ENCODE measurements around the gene SYK. TPM values are rescaled to one million over a fixed set of nuclear protein-coding genes. Genes with fewer than 3 reads are reported as not detected.

The SYK gene
- total and polyA plus RNA-seq, 2 experiments from 2014 or later: 4.9 to 5.1 TPM

GRCh38 chr9:90772386-90772785 is 29.2 kb upstream of the SYK start:
- Histone ChIP-seq H3K4me3 (no peak overlapping the region), H4K20me1 (ENCODE audit: insufficient read depth, poor library complexity, severe bottlenecking) (no peaks in the 10 kb centered on the region), H3K79me2 (no peaks in the 10 kb centered on the region), H3K4me2 (no peak overlapping the region), H3K27me3 (no peaks in the 10 kb centered on the region), H3K36me3 (replicated peaks; ENCODE audit: insufficient read depth, low read depth) (no peaks in the 10 kb centered on the region), H3K9me2 (replicated peaks; ENCODE audit: insufficient read depth) (no peaks in the 10 kb centered on the region), H3K4me1 (ENCODE audit: insufficient read depth) (no peaks in the 10 kb centered on the region), H3K27ac (no peak overlapping the region), H2AFZ (no peak overlapping the region), H3K9me3 (ENCODE audit: low read depth) (no peaks in the 10 kb centered on the region)
- TF ChIP-seq CTCF (IDR thresholded peaks at IDR 0.05; ENCODE audit: poor library complexity) (no peak), EZH2phosphoT487 (IDR thresholded peaks at IDR 0.05; ENCODE audit: low read depth, severe bottlenecking, unreplicated experiment) (no peak), EZH2 (IDR thresholded peaks at IDR 0.05; ENCODE audit: borderline replicate concordance) (no peak)
- no peak for DNase-seq (ENCODE audit: low spot score)
- WGBS (ENCODE audit: low lambda C conversion rate, missing lambda C conversion rate): 95% methylated on average over 1 of the region's 1 CpG

- Histone ChIP-seq H3K79me2 (no peaks in the 10 kb centered on the region), H3K4me1 (ENCODE audit: insufficient read depth) (no peaks in the 10 kb centered on the region), H3K27me3 (no peaks in the 10 kb centered on the region), H4K20me1 (ENCODE audit: insufficient read depth, poor library complexity, severe bottlenecking) (no peaks in the 10 kb centered on the region), H3K9me3 (ENCODE audit: low read depth) (no peaks in the 10 kb centered on the region), H3K4me3 (no peak overlapping the region), H3K36me3 (replicated peaks; ENCODE audit: insufficient read depth, low read depth) (no peaks in the 10 kb centered on the region), H3K4me2 (no peak overlapping the region), H3K9me2 (replicated peaks; ENCODE audit: insufficient read depth) (no peaks in the 10 kb centered on the region), H2AFZ (no peak overlapping the region), H3K27ac (no peak overlapping the region)
- WGBS (ENCODE audit: low lambda C conversion rate, missing lambda C conversion rate): 89% methylated on average over 1 of the region's 1 CpG
- TF ChIP-seq CTCF (IDR thresholded peaks at IDR 0.05; ENCODE audit: poor library complexity): peak; percentile 54
- TF ChIP-seq EZH2 (IDR thresholded peaks at IDR 0.05; ENCODE audit: borderline replicate concordance): no peak
- DNase-seq (ENCODE audit: low spot score): peak; percentile 52
These were observed 28.0 kb upstream of the SYK start for GRCh38 chr9:90773617-90774016.

- DNase-seq (ENCODE audit: low spot score): no peak
- H3K4me2 ChIP-seq: no peak overlapping the region
- no peak overlapping the region for H2AFZ ChIP-seq
- H3K79me2 ChIP-seq: no peaks in the 10 kb centered on the region
- TF ChIP-seq CTCF (IDR thresholded peaks at IDR 0.05; ENCODE audit: poor library complexity) (no peak), EZH2 (IDR thresholded peaks at IDR 0.05; ENCODE audit: borderline replicate concordance) (no peak), EZH2phosphoT487 (IDR thresholded peaks at IDR 0.05; ENCODE audit: low read depth, severe bottlenecking, unreplicated experiment) (no peak)
- no peaks in the 10 kb centered on the region for H4K20me1 ChIP-seq (ENCODE audit: insufficient read depth, poor library complexity, severe bottlenecking)
- no peak overlapping the region for H3K4me3 ChIP-seq
- no peak overlapping the region for H3K27ac ChIP-seq
- H3K9me3 ChIP-seq (ENCODE audit: low read depth): no peaks in the 10 kb centered on the region
- 94% methylated on average over 3 of the region's 3 CpGs for WGBS (ENCODE audit: low lambda C conversion rate, missing lambda C conversion rate)
- H3K36me3 ChIP-seq (replicated peaks; ENCODE audit: insufficient read depth, low read depth): no peaks in the 10 kb centered on the region
- H3K27me3 ChIP-seq: no peaks in the 10 kb centered on the region
- H3K4me1 ChIP-seq (ENCODE audit: insufficient read depth): no peaks in the 10 kb centered on the region
- H3K9me2 ChIP-seq (replicated peaks; ENCODE audit: insufficient read depth): no peaks in the 10 kb centered on the region
These were observed 27.5 kb upstream of the SYK start for GRCh38 chr9:90774071-90774470.

- WGBS (ENCODE audit: low lambda C conversion rate, missing lambda C conversion rate): 89% methylated on average over 3 of the region's 3 CpGs
- DNase-seq (ENCODE audit: low spot score): no peak
- no peaks in the 10 kb centered on the region for H4K20me1 ChIP-seq (ENCODE audit: insufficient read depth, poor library complexity, severe bottlenecking)
- H2AFZ ChIP-seq: no peak overlapping the region
- H3K9me2 ChIP-seq (replicated peaks; ENCODE audit: insufficient read depth): no peaks in the 10 kb centered on the region
- no peak overlapping the region for H3K27ac ChIP-seq
- H3K36me3 ChIP-seq (replicated peaks; ENCODE audit: insufficient read depth, low read depth): no peaks in the 10 kb centered on the region
- no peaks in the 10 kb centered on the region for H3K4me1 ChIP-seq (ENCODE audit: insufficient read depth)
- H3K27me3 ChIP-seq: no peaks in the 10 kb centered on the region
- H3K79me2 ChIP-seq: no peaks in the 10 kb centered on the region
- no peak overlapping the region for H3K4me2 ChIP-seq
- no peaks in the 10 kb centered on the region for H3K9me3 ChIP-seq (ENCODE audit: low read depth)
- no peak overlapping the region for H3K4me3 ChIP-seq
- no peak for TF ChIP-seq EZH2phosphoT487 (IDR thresholded peaks at IDR 0.05; ENCODE audit: low read depth, severe bottlenecking, unreplicated experiment)
- no peak for TF ChIP-seq CTCF (IDR thresholded peaks at IDR 0.05; ENCODE audit: poor library complexity)
- no peak for TF ChIP-seq EZH2 (IDR thresholded peaks at IDR 0.05; ENCODE audit: borderline replicate concordance)
These were observed 26.9 kb upstream of the SYK start for GRCh38 chr9:90774682-90775081.
